ENCODE measurements around the gene DDX19B.
"Not testable (repeated sequence)": the region's sequence is repeated elsewhere in the genome, so short reads cannot be mapped to it uniquely, and the experiment has no call there.

DDX19B gene

GRCh38 chr16:70298988-70299938, at the start of gene DDX19B:
DDX19B (plus strand) TSS chr16:70299186; CDS start chr16:70299298, 112 bp downstream.
- DNase-seq (ENCODE audit: low spot score) = peak; percentile 77

GRCh38 chr16:70249697-70250096, 49.3 kb upstream of the DDX19B start:
- DNase-seq (ENCODE audit: low spot score) = not testable (repeated sequence)

GRCh38 chr16:70250748-70251628, 48.0 kb upstream of the DDX19B start:
- DNase-seq (ENCODE audit: low spot score) = peak; percentile 30

GRCh38 chr16:70251629-70252354, 47.2 kb upstream of the DDX19B start, which contains the start of gene EXOSC6:
EXOSC6 (minus strand) TSS chr16:70251940; CDS start chr16:70251900, 40 bp downstream.
- DNase-seq (ENCODE audit: low spot score) = peak; percentile 95

DNA sequence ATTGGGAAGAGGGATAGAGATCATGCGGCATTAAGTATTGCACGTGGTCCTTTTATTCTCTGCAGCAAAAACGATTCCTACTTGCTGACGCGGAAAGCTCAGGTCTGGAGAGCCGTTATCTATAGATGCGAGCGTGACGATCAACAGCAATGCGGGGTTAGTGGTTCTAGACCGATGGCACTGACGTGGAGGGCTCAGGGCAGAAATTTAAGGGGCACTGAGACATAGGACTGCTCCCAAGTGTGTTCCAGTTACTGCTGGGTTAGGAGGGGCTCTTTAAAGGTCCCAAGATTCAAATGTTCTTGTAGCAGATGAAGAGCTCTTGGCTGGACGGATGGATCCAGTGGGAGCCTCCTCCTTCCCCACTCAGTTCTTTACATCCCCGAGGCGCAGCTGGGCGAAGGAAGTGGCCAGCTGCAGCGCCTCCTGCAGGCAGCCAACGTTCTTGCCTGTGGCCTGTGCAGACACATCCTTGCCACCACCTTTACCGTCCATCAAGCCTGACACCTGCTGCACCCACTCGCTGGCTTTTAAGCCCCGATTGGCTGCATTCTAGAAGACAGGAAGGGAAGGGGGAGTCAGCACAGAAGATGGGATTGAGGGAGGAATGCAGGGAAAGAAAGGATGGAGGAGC, 46.5 kb upstream of the DDX19B start:
- no peak for DNase-seq (ENCODE audit: low spot score)

DNA sequence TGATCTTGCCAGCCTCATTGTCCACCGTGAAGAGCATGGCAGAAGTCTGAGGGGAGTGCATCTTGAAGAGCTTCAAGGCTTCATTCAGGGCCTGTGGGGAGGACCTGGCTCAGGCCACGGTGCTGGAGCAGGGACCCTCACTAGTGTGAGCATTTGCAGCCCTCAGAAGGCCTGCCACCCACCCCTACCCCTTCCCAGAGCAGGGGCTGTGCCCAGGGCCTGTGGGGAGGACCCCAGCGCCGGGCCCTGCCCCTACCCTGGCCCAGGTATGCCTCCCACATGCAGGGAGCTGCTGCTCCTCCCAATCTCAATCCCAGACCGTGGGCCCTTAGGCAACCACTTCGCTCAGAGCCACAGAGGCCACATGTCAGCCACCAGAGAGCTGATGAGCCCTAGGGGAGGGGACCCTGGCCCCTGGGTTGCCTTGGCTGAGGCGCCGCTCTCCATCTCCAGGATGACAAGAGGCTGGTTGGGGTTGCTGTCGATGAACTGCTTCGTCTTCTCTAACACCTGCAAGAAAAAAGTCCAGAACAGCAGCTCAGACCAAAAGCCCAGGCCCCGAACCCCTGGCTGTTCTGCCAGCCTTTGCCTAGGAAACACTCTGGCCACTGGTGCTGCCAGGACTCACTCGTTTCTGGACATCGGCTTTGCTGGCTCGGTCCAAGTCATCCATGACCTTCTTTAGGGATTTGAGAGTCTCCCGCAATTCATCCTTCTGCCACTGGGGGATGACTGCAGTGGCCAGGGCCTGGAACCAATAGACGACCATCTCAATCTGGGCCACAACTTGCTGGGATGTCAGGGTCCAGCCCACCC, 45.5 kb upstream of the DDX19B start:
- no peak for DNase-seq (ENCODE audit: low spot score)

DNA sequence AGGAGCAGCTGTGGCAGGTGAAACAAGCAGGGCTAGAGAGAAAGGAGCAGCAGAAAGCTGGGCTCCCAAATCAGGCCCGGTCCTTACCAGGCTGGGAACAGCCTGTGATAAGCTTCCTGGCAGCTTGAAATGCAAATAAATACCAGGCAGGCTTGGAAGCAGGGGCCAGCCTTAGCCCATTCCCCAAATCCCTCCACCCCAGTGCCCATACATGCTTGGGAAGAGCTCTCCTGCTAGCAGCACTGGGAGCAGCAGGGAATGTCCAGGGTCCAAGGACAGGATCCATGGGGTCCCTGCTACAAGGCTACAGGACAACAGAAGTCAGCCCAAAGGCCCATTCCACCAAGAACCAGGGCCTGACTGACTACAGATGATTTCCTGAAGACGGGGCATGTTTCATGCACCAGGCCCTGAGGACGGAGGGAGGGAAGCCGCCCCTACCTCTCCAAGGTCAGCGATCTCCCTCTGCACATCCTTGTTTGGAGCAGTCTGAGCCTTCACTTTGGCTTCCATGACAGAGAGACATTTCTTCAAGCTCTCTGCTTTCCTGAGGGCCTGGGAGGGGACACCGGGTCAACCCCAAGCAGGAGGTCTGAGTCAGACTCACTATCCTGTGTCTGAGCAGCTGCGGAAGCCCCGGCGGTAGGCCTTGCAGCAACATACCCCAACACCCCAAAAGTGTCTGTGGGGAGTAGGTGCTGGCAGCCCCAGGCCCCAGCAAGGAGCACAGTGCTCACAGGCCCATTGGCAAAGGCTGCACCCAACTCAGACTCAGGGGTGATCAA, 44.6 kb upstream of the DDX19B start:
- no peak for DNase-seq (ENCODE audit: low spot score)

GRCh38 chr16:70254965-70255286, 44.1 kb upstream of the DDX19B start:
- no peak for DNase-seq (ENCODE audit: low spot score)

GRCh38 chr16:70255574-70255973, 43.4 kb upstream of the DDX19B start:
- no peak for DNase-seq (ENCODE audit: low spot score)

GRCh38 chr16:70257391-70257790, 41.6 kb upstream of the DDX19B start:
- DNase-seq (ENCODE audit: low spot score) = no peak

- no peak for DNase-seq (ENCODE audit: low spot score)
These were observed 40.9 kb upstream of the DDX19B start for GRCh38 chr16:70258065-70258464.

DNA sequence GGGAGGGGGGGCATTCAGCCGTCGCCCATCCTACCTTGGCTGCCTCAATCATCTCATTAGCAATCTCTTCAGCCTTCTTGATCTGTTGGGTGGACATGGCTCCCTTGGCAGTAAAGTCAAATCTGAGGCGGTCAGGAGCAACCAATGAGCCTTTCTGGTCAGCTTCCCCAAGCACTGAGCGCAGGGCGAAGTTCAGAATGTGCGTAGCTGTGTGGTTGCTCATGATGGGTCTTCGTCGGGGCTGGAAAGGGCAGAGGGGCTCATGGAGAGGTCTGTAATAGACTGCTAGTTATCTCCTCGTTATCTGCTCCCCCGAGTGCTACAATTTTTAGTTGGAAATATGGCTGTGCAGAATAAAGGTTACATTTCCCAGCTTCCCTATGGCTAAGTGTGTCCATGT, 40.0 kb upstream of the DDX19B start:
- no peak for DNase-seq (ENCODE audit: low spot score)

DNA sequence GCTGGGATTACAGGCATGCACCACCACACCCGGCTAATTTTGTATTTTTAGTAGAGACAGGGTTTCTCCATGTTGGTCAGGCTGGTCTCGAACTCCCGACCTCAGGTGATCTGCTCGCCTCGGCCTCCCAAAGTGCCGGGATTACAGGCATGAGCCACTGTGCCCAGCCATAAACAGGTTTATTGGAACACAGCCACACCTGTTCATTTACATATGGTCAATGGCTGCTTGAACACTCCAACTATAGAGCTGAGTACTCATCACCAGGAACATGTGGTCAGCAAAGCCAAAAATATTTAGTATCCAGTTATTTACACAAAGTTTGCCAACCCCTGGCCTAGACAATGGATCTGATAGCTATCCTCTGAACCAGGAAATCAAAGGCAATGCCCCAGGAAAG, 39.1 kb upstream of the DDX19B start:
- not testable (repeated sequence) for DNase-seq (ENCODE audit: low spot score)

DNA sequence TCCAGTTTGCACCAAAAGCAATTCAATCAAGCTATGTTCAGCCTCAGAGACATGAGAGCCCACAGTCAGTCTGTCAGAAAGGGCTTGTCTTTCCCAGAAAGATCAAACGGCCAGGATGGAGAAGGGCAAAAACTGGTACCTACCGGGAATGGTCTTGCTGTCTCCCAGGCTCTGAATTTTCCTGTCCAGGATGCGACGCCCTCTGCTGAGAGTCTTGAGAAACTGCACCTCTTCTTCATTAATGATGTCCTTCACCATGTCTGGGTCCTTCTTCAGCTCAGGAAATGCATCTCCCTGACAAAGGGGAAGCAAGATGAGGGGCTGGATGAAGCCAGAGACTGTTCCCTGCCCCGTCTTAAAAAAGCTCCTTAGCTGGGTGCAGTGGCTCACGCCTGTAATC, 31.5 kb upstream of the DDX19B start:
- DNase-seq (ENCODE audit: low spot score) = no peak

GRCh38 chr16:70267922-70268321, 31.1 kb upstream of the DDX19B start:
- not testable (repeated sequence) for DNase-seq (ENCODE audit: low spot score)

DNA sequence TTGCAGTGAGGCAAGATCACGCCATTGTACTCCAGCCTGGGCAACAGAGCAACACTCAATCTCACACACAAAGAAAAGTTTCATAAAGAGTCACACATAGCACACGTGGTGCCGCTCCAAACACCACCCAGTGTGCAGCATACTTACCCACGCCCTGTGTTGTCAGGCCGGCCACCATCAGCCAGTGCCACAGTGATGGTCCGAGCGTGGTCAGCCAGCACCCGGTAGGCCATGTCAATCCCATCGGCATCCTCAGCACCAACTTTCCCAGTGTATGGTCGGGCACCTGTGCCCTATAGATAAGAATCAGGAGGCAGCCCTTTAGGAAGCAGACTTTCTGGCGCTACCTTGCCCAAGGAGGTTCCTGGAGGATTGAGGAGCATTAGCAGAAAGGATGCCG, 29.5 kb upstream of the DDX19B start:
- no peak for DNase-seq (ENCODE audit: low spot score)

- DNase-seq (ENCODE audit: low spot score) = no peak
These were observed 28.8 kb upstream of the DDX19B start for GRCh38 chr16:70270176-70270575.

GRCh38 chr16:70271696-70272095, 27.3 kb upstream of the DDX19B start:
- DNase-seq (ENCODE audit: low spot score) = no peak

- DNase-seq (ENCODE audit: low spot score) = no peak
These were observed 22.6 kb upstream of the DDX19B start for GRCh38 chr16:70276392-70276791.
